Fibroblast of lung (primary cell): ENCODE measurements around the gene CFAP77. TPM values are rescaled to one million over a fixed set of nuclear protein-coding genes. Genes with fewer than 3 reads are reported as not detected.

ENCODE experiments used
- DNase-seq, 2 donors: peaks; one replicate each; pipeline versions ENCODE4 v3.0.0 to v3.0.0-alpha.2; 2010; ENCODE audit warnings: low read depth in 2 of 2
- H2AFZ ChIP-seq: 2 replicates; pipeline ENCODE4 v1.5.1; 2012; ENCODE audit warnings: low read length, control low read depth, inconsistent platforms
- H3K27ac ChIP-seq: 2 replicates; pipeline ENCODE4 v1.5.1; 2011; ENCODE audit warnings: low read length, control low read depth; ENCODE audit not compliant: insufficient read depth
- H3K27me3 ChIP-seq: 2 replicates; pipeline ENCODE4 v1.5.1; 2011; ENCODE audit warnings: mild to moderate bottlenecking, low read length; ENCODE audit not compliant: control insufficient read depth, insufficient read depth
- H3K36me3 ChIP-seq: 2 replicates; pipeline ENCODE4 v1.5.1; 2011; ENCODE audit warnings: low read length; ENCODE audit not compliant: control insufficient read depth, insufficient read depth
- H3K4me1 ChIP-seq: 2 replicates; pipeline ENCODE4 v1.5.1; 2011; ENCODE audit warnings: low read length; ENCODE audit not compliant: control insufficient read depth, insufficient read depth; ENCODE audit errors: extremely low read depth
- H3K4me2 ChIP-seq: 2 replicates; pipeline ENCODE4 v1.5.1; 2011; ENCODE audit warnings: low read length, control low read depth; ENCODE audit not compliant: insufficient read depth; ENCODE audit errors: extremely low read depth
- H3K4me3 ChIP-seq, 4 experiments: fragments of 200-600 bp in 1 of 4; sonication (generic) in 1 of 4; replicated peaks in 1 of 4; 2 replicates each; pipeline ENCODE4 v1.5.1; 2011 to 2016; ENCODE audit warnings: low read length in 4 of 4, low read depth in 3 of 4, mild to moderate bottlenecking in 3 of 4, control low read depth in 2 of 4, inconsistent platforms in 1 of 4, mixed read lengths in 1 of 4; ENCODE audit not compliant: insufficient read depth in 1 of 4; ENCODE audit errors: control extremely low read depth in 1 of 4
- H3K79me2 ChIP-seq: 2 replicates; pipeline ENCODE4 v1.5.1; 2012; ENCODE audit warnings: mild to moderate bottlenecking, low read length, inconsistent platforms; ENCODE audit not compliant: control insufficient read depth, insufficient read depth
- H3K9ac ChIP-seq: 2 replicates; pipeline ENCODE4 v1.5.1; 2011; ENCODE audit warnings: mild to moderate bottlenecking, low read length, control low read depth; ENCODE audit not compliant: insufficient read depth
- H3K9me3 ChIP-seq: 2 replicates; pipeline ENCODE4 v1.5.1; 2012; ENCODE audit warnings: low read depth, low read length; ENCODE audit not compliant: control insufficient read depth, insufficient read depth
- H4K20me1 ChIP-seq: 2 replicates; pipeline ENCODE4 v1.5.1; 2011; ENCODE audit warnings: low read length; ENCODE audit not compliant: control insufficient read depth, insufficient read depth; ENCODE audit errors: extremely low read depth
- CTCF ChIP-seq, 2 donors: IDR thresholded peaks in 1 of 2; conservative IDR thresholded peaks in 1 of 2; 1 replicate in 1 of 2; 2 replicates in 1 of 2; pipeline ENCODE4 v1.5.1; 2011 to 2012; ENCODE audit warnings: low read length in 2 of 2, control low read depth in 1 of 2, inconsistent platforms in 1 of 2, low read depth in 1 of 2, mild to moderate bottlenecking in 1 of 2
- EZH2 ChIP-seq: IDR thresholded peaks from 2 replicates; pipeline ENCODE4 v1.5.1; 2012; ENCODE audit warnings: low read length, control low read depth, mild to moderate bottlenecking; ENCODE audit errors: missing control alignments
- polyA plus RNA-seq, 2 donors: library from polyadenylated mRNA; depleted of rRNA in 1 of 2; stranded (reverse) in 1 of 2; unstranded in 1 of 2; fragments of >200 nt; gene quantifications; 2 replicates each; pipeline ENCODE4 v1.2.1, GENCODE V29; 2011 to 2012; ENCODE audit warnings: missing spikeins in 1 of 2
- total RNA-seq: library from RNA; depleted of rRNA; stranded (reverse); fragments of >200 nt; gene quantifications from 2 replicates; pipeline ENCODE4 v1.2.1, GENCODE V29; 2014

The CFAP77 gene
- total and polyA plus RNA-seq, 2 donors (not counting 1 experiment from before 2014, with no cell fraction given), result not detected

- Histone ChIP-seq H3K36me3 (no peaks in the 10 kb centered on the region), H3K4me2 (no peak overlapping the region), H3K4me1 (no peaks in the 10 kb centered on the region), H2AFZ (no peak overlapping the region), H3K9me3 (no peaks in the 10 kb centered on the region), H3K4me3 (no peak overlapping the region), H3K9ac (no peak overlapping the region), H3K79me2 (no peaks in the 10 kb centered on the region), H4K20me1 (no peaks in the 10 kb centered on the region), H3K27me3 (peaks cover 6% of the 10 kb centered on the region), H3K27ac (no peak overlapping the region)
- TF ChIP-seq CTCF (conservative IDR thresholded peaks at IDR 0.05 in 1 of 2, IDR thresholded peaks at IDR 0.05 in 1 of 2; ENCODE audit: low read depth in 1 of 2, low read length in 2 of 2) (no peak), EZH2 (no peak)
- no peak for DNase-seq
Observed at GRCh38 chr9:132451276-132451675, 41.3 kb downstream of the CFAP77 start.

GRCh38 chr9:132456241-132456640 is 46.2 kb downstream of the CFAP77 start:
- Histone ChIP-seq H3K4me3 (no peak overlapping the region), H3K4me1 (no peaks in the 10 kb centered on the region), H4K20me1 (no peaks in the 10 kb centered on the region), H2AFZ (no peak overlapping the region), H3K36me3 (no peaks in the 10 kb centered on the region), H3K79me2 (no peaks in the 10 kb centered on the region), H3K4me2 (no peak overlapping the region), H3K27me3 (peaks cover 6% of the 10 kb centered on the region), H3K27ac (no peak overlapping the region), H3K9ac (no peak overlapping the region), H3K9me3 (no peaks in the 10 kb centered on the region)
- TF ChIP-seq CTCF (conservative IDR thresholded peaks at IDR 0.05 in 1 of 2, IDR thresholded peaks at IDR 0.05 in 1 of 2; ENCODE audit: low read depth in 1 of 2, low read length in 2 of 2), result no peak
- no peak for TF ChIP-seq EZH2
- DNase-seq, result no peak

- TF ChIP-seq CTCF (conservative IDR thresholded peaks at IDR 0.05 in 1 of 2, IDR thresholded peaks at IDR 0.05 in 1 of 2; ENCODE audit: low read depth in 1 of 2, low read length in 2 of 2), result no peak
- no peak for TF ChIP-seq EZH2
- H2AFZ ChIP-seq, result no peak overlapping the region
- H3K9ac ChIP-seq, result no peak overlapping the region
- H3K27ac ChIP-seq, result no peak overlapping the region
- no peak overlapping the region for H3K4me3 ChIP-seq
- H3K36me3 ChIP-seq, result no peaks in the 10 kb centered on the region
- H3K9me3 ChIP-seq, result no peaks in the 10 kb centered on the region
- no peak for DNase-seq
- no peaks in the 10 kb centered on the region for H3K79me2 ChIP-seq
- H3K27me3 ChIP-seq, result peaks cover 6% of the 10 kb centered on the region
- no peaks in the 10 kb centered on the region for H4K20me1 ChIP-seq
- no peaks in the 10 kb centered on the region for H3K4me1 ChIP-seq
- no peak overlapping the region for H3K4me2 ChIP-seq
Observed at GRCh38 chr9:132457504-132458236, 47.7 kb downstream of the CFAP77 start.
